H1 (cell line): ENCODE data around the gene PLEKHA1. TPM values are rescaled to one million over a fixed set of nuclear protein-coding genes. Genes with fewer than 3 reads are reported as not detected.

Experiments used
- CTCF ChIA-PET: fragments of 300-600 bp; sonication (Branson Sonifier 250); formaldehyde crosslinking; loops from one replicate; lab custom pipeline; 2021; ENCODE audit not compliant: partially characterized antibody; lab: Charles Lee
- POLR2A ChIA-PET: fragments of 300-600 bp; sonication (Branson Sonifier 250); formaldehyde crosslinking; loops from one replicate; lab custom pipeline; 2021; ENCODE audit warnings: inconsistent platforms; ENCODE audit not compliant: partially characterized antibody; lab: Charles Lee
- DNase-seq, 2 experiments: peaks; one replicate each; pipeline versions ENCODE4 v3.0.0 to v3.0.0-alpha.2; 2010 to 2022; ENCODE audit warnings: low spot score in 2 of 2, low read depth in 1 of 2, mixed read lengths in 1 of 2
- FAIRE-seq: peaks from 2 replicates; lab custom pipeline; 2011; peaks lifted over from hg19 to GRCh38; lab: Jason Lieb, UNC
- H2AFZ ChIP-seq: 2 replicates; pipeline ENCODE4 v1.8.1; 2012; ENCODE audit warnings: low read length, inconsistent platforms
- H2AK5ac ChIP-seq: 2 replicates; pipeline ENCODE4 v1.6.1; 2013; ENCODE audit warnings: low read depth, low read length
- H2BK120ac ChIP-seq: replicated peaks from 2 replicates; pipeline ENCODE3; 2013; ENCODE audit warnings: low read depth, low read length, inconsistent platforms
- H2BK12ac ChIP-seq: 2 replicates; pipeline ENCODE4 v1.6.1; 2013; ENCODE audit warnings: low read depth, low read length
- H2BK15ac ChIP-seq: 2 replicates; pipeline ENCODE4 v1.6.1; 2013; ENCODE audit warnings: low read length
- H2BK20ac ChIP-seq: 2 replicates; pipeline ENCODE4 v1.6.1; 2013; ENCODE audit warnings: low read length
- H2BK5ac ChIP-seq: 2 replicates; pipeline ENCODE4 v1.6.1; 2013; ENCODE audit warnings: low read depth, low read length
- H3K14ac ChIP-seq: 2 replicates; pipeline ENCODE4 v1.6.1; 2013; ENCODE audit warnings: inconsistent platforms; ENCODE audit not compliant: insufficient read length
- H3K18ac ChIP-seq: 2 replicates; pipeline ENCODE4 v1.6.1; 2013; ENCODE audit warnings: low read length; ENCODE audit errors: extremely low read depth
- H3K23ac ChIP-seq: 2 replicates; pipeline ENCODE4 v1.6.1; 2013; ENCODE audit warnings: inconsistent platforms; ENCODE audit not compliant: insufficient read length
- H3K23me2 ChIP-seq: 2 replicates; pipeline ENCODE4 v1.6.1; 2013; ENCODE audit warnings: low read depth, low read length
- H3K27ac ChIP-seq: 2 replicates; pipeline ENCODE4 v1.6.1; 2011; ENCODE audit warnings: low read depth, low read length, inconsistent platforms
- H3K27me3 ChIP-seq, 4 experiments: replicated peaks in 1 of 4; 1 replicate in 1 of 4; 2 replicates in 3 of 4; pipeline versions ENCODE4 v1.6.1 to v1.8.1; 2011 to 2013; ENCODE audit warnings: low read length in 3 of 4, mild to moderate bottlenecking in 3 of 4, inconsistent platforms in 2 of 4, mixed read lengths in 2 of 4, moderate library complexity in 1 of 4; ENCODE audit not compliant: control insufficient read depth in 3 of 4, insufficient read depth in 3 of 4; ENCODE audit errors: extremely low read depth in 1 of 4
- H3K36me3 ChIP-seq, 4 experiments: 2 replicates each; pipeline versions ENCODE4 v1.6.1 to v1.8.1; 2011 to 2013; ENCODE audit warnings: mild to moderate bottlenecking in 4 of 4, low read length in 3 of 4, moderate library complexity in 2 of 4, control low read depth in 1 of 4, inconsistent platforms in 1 of 4; ENCODE audit not compliant: insufficient read depth in 4 of 4, control insufficient read depth in 2 of 4
- H3K4ac ChIP-seq: replicated peaks from 2 replicates; pipeline ENCODE3; 2013; ENCODE audit warnings: low read length, low read depth, mixed read lengths, inconsistent platforms; ENCODE audit not compliant: insufficient read length
- H3K4me1 ChIP-seq, 4 experiments: replicated peaks in 1 of 4; 1 replicate in 1 of 4; 2 replicates in 3 of 4; pipeline versions ENCODE4 v1.6.1 to v1.8.1; 2011 to 2013; ENCODE audit warnings: low read length in 3 of 4, inconsistent platforms in 2 of 4, mixed read lengths in 1 of 4; ENCODE audit not compliant: insufficient read depth in 4 of 4, control insufficient read depth in 3 of 4
- H3K4me2 ChIP-seq, 2 experiments: 2 replicates each; pipeline versions ENCODE4 v1.6.1 to v1.8.1; 2011 to 2013; ENCODE audit warnings: low read depth in 2 of 2, low read length in 2 of 2, control low read depth in 1 of 2, inconsistent platforms in 1 of 2, mild to moderate bottlenecking in 1 of 2; ENCODE audit not compliant: insufficient read depth in 1 of 2
- H3K4me3 ChIP-seq, 4 experiments: fragments of 200-600, 300-600 bp in 1 of 4; sonication (generic), shearing (Covaris generic), sonication (Bioruptor Twin) in 1 of 4; 2 replicates each; pipeline versions ENCODE4 v1.5.1 to v1.8.1; 2011 to 2016; ENCODE audit warnings: low read length in 4 of 4, low read depth in 3 of 4, control low read depth in 2 of 4, inconsistent platforms in 2 of 4, mild to moderate bottlenecking in 2 of 4, mixed read lengths in 1 of 4, moderate library complexity in 1 of 4; ENCODE audit not compliant: insufficient read depth in 2 of 4; ENCODE audit errors: extremely low read depth in 1 of 4
- H3K56ac ChIP-seq: replicated peaks from 2 replicates; pipeline ENCODE3; 2013; ENCODE audit warnings: low read depth, mild to moderate bottlenecking, mixed read lengths, low read length, inconsistent platforms; ENCODE audit not compliant: insufficient read length
- H3K79me1 ChIP-seq: 2 replicates; pipeline ENCODE4 v1.6.1; 2013; ENCODE audit warnings: low read depth, low read length, control low read depth
- H3K79me2 ChIP-seq, 2 experiments: 2 replicates each; pipeline versions ENCODE4 v1.6.1 to v1.8.1; 2012 to 2013; ENCODE audit warnings: low read length in 2 of 2, mild to moderate bottlenecking in 2 of 2, inconsistent platforms in 1 of 2; ENCODE audit not compliant: insufficient read depth in 2 of 2, control insufficient read depth in 1 of 2
- H3K9ac ChIP-seq, 4 experiments: replicated peaks in 1 of 4; 1 replicate in 1 of 4; 2 replicates in 3 of 4; pipeline versions ENCODE4 v1.6.1 to v1.8.1; 2011 to 2013; ENCODE audit warnings: low read depth in 3 of 4, low read length in 3 of 4, control low read depth in 2 of 4, mild to moderate bottlenecking in 2 of 4, moderate library complexity in 2 of 4, inconsistent platforms in 1 of 4; ENCODE audit errors: extremely low read depth in 1 of 4
- H3K9me3 ChIP-seq, 2 experiments: 2 replicates each; pipeline versions ENCODE4 v1.6.1 to v1.8.1; 2012 to 2013; ENCODE audit warnings: mild to moderate bottlenecking in 2 of 2, moderate library complexity in 2 of 2, control low read depth in 1 of 2, inconsistent platforms in 1 of 2, low read depth in 1 of 2, low read length in 1 of 2, mixed read lengths in 1 of 2; ENCODE audit not compliant: insufficient read depth in 2 of 2
- H4K20me1 ChIP-seq, 2 experiments: replicated peaks in 1 of 2; 2 replicates each; pipeline versions ENCODE3 to v1.8.1; 2011 to 2013; ENCODE audit warnings: inconsistent platforms in 2 of 2, low read length in 2 of 2, mild to moderate bottlenecking in 1 of 2; ENCODE audit not compliant: insufficient read depth in 2 of 2, control insufficient read depth in 1 of 2
- H4K5ac ChIP-seq: 2 replicates; pipeline ENCODE4 v1.6.1; 2013; ENCODE audit warnings: low read length, low read depth, mixed read lengths, inconsistent platforms; ENCODE audit not compliant: insufficient read length
- H4K8ac ChIP-seq: 2 replicates; pipeline ENCODE4 v1.8.0; 2013; ENCODE audit warnings: mild to moderate bottlenecking, moderate library complexity, low read length, inconsistent platforms; ENCODE audit not compliant: insufficient read depth; ENCODE audit errors: extremely low read depth
- H4K91ac ChIP-seq: replicated peaks from 2 replicates; pipeline ENCODE3; 2013; ENCODE audit warnings: low read length, mixed read lengths, inconsistent platforms; ENCODE audit not compliant: insufficient read length
- BACH1 ChIP-seq: IDR thresholded peaks from 2 replicates; pipeline ENCODE4 v1.6.1; 2012; ENCODE audit warnings: low read length, improper control_type of control experiment
- BRCA1 ChIP-seq: IDR thresholded peaks from 2 replicates; pipeline ENCODE4 v1.6.1; 2012; ENCODE audit warnings: low read depth, low read length, improper control_type of control experiment
- CBX8 ChIP-seq: fragments of 300-800, 300-1000 bp; sonication (generic); IDR thresholded peaks from 2 replicates; pipeline ENCODE4 v1.7.1; 2016; ENCODE audit warnings: low read depth, low read length, borderline replicate concordance
- CEBPB ChIP-seq: IDR thresholded peaks from 2 replicates; pipeline ENCODE4 v1.6.1; 2012; ENCODE audit warnings: low read depth, low read length
- CTBP2 ChIP-seq: IDR thresholded peaks from 2 replicates; pipeline ENCODE4 v1.7.0; 2011; ENCODE audit warnings: borderline replicate concordance, mild to moderate bottlenecking, moderate library complexity, mixed read lengths, low read length; ENCODE audit not compliant: insufficient read depth, insufficient read length
- GTF2F1 ChIP-seq: IDR thresholded peaks from 2 replicates; pipeline ENCODE4 v1.6.1; 2012; ENCODE audit warnings: low read depth, low read length, improper control_type of control experiment, borderline replicate concordance
- NANOG ChIP-seq: IDR thresholded peaks from 2 replicates; pipeline ENCODE4 v1.6.1; 2011; ENCODE audit warnings: low read length, low read depth, mild to moderate bottlenecking, inconsistent platforms; ENCODE audit not compliant: insufficient read depth, poor library complexity, severe bottlenecking
- RBBP5 ChIP-seq: IDR thresholded peaks from 2 replicates; pipeline ENCODE4 v1.7.1; 2012; ENCODE audit warnings: low read depth, mild to moderate bottlenecking, inconsistent platforms, low read length, moderate library complexity, borderline replicate concordance
- RNF2 ChIP-seq: fragments of 200-900, 300-1000 bp; sonication (generic); IDR thresholded peaks from 2 replicates; pipeline ENCODE4 v1.7.1; 2016; ENCODE audit warnings: borderline replicate concordance, low read depth, mild to moderate bottlenecking, antibody characterized with exemption, low read length; ENCODE audit not compliant: poor library complexity, severe bottlenecking; ENCODE audit errors: missing control alignments
- RXRA ChIP-seq: IDR thresholded peaks from 2 replicates; pipeline ENCODE4 v1.6.1; 2011; ENCODE audit warnings: low read depth, mild to moderate bottlenecking, low read length, moderate library complexity; ENCODE audit not compliant: insufficient read depth
- SIRT6 ChIP-seq: IDR thresholded peaks from one replicate; pipeline ENCODE4 v1.7.1; 2012; ENCODE audit warnings: low read length, inconsistent platforms
- SP2 ChIP-seq: IDR thresholded peaks from 2 replicates; pipeline ENCODE4 v1.6.1; 2012; ENCODE audit warnings: mild to moderate bottlenecking, low read length, inconsistent platforms
- ZNF274 ChIP-seq: IDR thresholded peaks from 2 replicates; pipeline ENCODE4 v1.7.0; 2012; ENCODE audit warnings: low read length, borderline replicate concordance; ENCODE audit errors: extremely low read depth
- WGBS, 2 experiments: shearing (Covaris generic) in 1 of 2; methylation state at CpG; one replicate each; pipeline versions ENCODE4 v1.1.6 to v1.1.7; 2013 to 2015; ENCODE audit warnings: low lambda C conversion rate in 2 of 2, mixed read lengths in 2 of 2, inconsistent platforms in 1 of 2, low coverage in 1 of 2, missing lambda C conversion rate in 1 of 2; ENCODE audit not compliant: insufficient replicate concordance in 2 of 2, insufficient coverage in 1 of 2, insufficient read length in 1 of 2; ENCODE audit errors: extremely low coverage in 1 of 2, missing lambda C conversion rate in 1 of 2; 5-methylcytosine and 5-hydroxymethylcytosine counted together
- polyA plus RNA-seq, 7 experiments: library from polyadenylated mRNA; depleted of rRNA in 3 of 7; stranded (reverse) in 5 of 7; unstranded in 2 of 7; fragments of >200 nt in 5 of 7; fragments of 200-250 nt in 2 of 7; gene quantifications; 1 replicate in 5 of 7; 2 replicates in 1 of 7; 4 replicates in 1 of 7; pipeline versions ENCODE4 v1.2.1 to v1.2.3, GENCODE V29; 2011 to 2013; ENCODE audit warnings: missing spikeins in 2 of 7, mixed read lengths in 2 of 7
- total RNA-seq: library from RNA; stranded (reverse); fragmentation: NEBNext Ultra II Directional; extraction: Animal tissue kit (Norgen Biotek cat#: 25700); gene quantifications from 2 replicates; pipeline ENCODE4 v1.2.1, GENCODE V29; 2021
- TF ChIP-seq, protein P1 (sequence below): IDR thresholded peaks from 2 replicates; pipeline ENCODE4 v1.6.1; 2011; ENCODE audit warnings: low read depth, mild to moderate bottlenecking, low read length; ENCODE audit not compliant: insufficient read depth

Gene PLEKHA1
- total and polyA plus RNA-seq, 2 of the 8 experiments (the other 6 are each of a cell fraction or from before 2014, with no cell fraction given) = 15.6 to 39.7 TPM

DNA sequence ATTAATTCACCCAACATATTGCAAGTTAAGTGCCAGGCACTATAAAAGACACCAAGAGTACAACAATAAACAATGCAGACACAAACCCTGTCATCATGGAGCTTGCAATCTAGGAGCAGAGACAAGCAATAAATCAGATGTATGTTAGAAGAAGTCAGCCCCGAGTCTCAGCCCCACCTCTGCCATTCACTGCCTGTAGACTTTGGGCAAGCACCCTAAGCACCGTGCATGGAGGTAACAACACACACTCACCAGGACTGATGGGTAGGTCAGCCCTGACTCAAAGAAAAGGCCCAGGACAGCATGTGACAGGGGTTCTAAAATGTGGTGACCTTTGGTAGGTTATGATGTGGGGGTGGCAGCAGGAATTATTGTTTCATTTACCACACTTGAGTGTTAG is 49.3 kb upstream of the PLEKHA1 start:
- ChIA-PET POLR2A (interaction anchor here (0.7 kb wide), 1 partner anchor 56 kb away, joined by 3 read pairs; no protein-coding TSS in a partner anchor), CTCF (interaction anchor here (0.6 to 0.7 kb wide), 2 partner anchors 15 to 110 kb away, joined by 3 read pairs; no protein-coding TSS in a partner anchor)
- Histone ChIP-seq H3K23ac (no peak overlapping the region), H3K23me2 (no peaks in the 10 kb centered on the region), H3K14ac (no peak overlapping the region), H3K4me2 (no peak overlapping the region), H2BK5ac (no peak overlapping the region), H3K4me3 (no peak overlapping the region), H3K27me3 (no peaks in the 10 kb centered on the region), H3K27ac (no peak overlapping the region), H2BK20ac (no peak overlapping the region), H2BK15ac (no peak overlapping the region), H2AFZ (no peak overlapping the region), H3K56ac (no peak overlapping the region), H2AK5ac (no peak overlapping the region), H3K4me1 (peaks cover 0 to 5% (median 3%) of the 10 kb centered on the region in 4 experiments; a peak in 5 of 7 replicates), H4K8ac (no peak overlapping the region), H4K20me1 (no peaks in the 10 kb centered on the region), H3K79me1 (no peaks in the 10 kb centered on the region), H3K36me3 (no peaks in the 10 kb centered on the region), H3K9ac (no peak overlapping the region), H3K9me3 (no peaks in the 10 kb centered on the region), H3K4ac (no peak overlapping the region), H2BK120ac (no peak overlapping the region), H3K18ac (no peak overlapping the region), H2BK12ac (no peak overlapping the region), H3K79me2 (no peaks in the 10 kb centered on the region), H4K91ac (no peak overlapping the region), H4K5ac (no peak overlapping the region)
- WGBS, 2 experiments = 93% methylated on average over 2 of the region's 2 CpGs; no CpG with 5 or more reads in 1 of the 2 experiments
- no peak for DNase-seq
- no peak for FAIRE-seq
- no peak for TF ChIP-seq CBX8
- no peak for TF ChIP-seq CTBP2
- no peak for TF ChIP-seq BACH1
- TF ChIP-seq RNF2 = no peak
- TF ChIP-seq RBBP5 = no peak
- no peak for TF ChIP-seq CEBPB
- TF ChIP-seq SP2 = no peak
- TF ChIP-seq BRCA1 = no peak
- no peak for TF ChIP-seq NANOG
- TF ChIP-seq RXRA = no peak
- no peak for TF ChIP-seq GTF2F1
- TF ChIP-seq, protein P1, sequence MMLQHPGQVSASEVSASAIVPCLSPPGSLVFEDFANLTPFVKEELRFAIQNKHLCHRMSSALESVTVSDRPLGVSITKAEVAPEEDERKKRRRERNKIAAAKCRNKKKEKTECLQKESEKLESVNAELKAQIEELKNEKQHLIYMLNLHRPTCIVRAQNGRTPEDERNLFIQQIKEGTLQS = no peak
- TF ChIP-seq SIRT6 = no peak
- TF ChIP-seq ZNF274 = no peak
